Measurements from ENCODE around the gene TTC33.
"Not testable (repeated sequence)": the region's sequence is repeated elsewhere in the genome, so short reads cannot be mapped to it uniquely, and the experiment has no call there.

Gene TTC33

GRCh38 chr5:40569546-40570270 is 186.1 kb downstream of the TTC33 start:
- no peak for DNase-seq (ENCODE audit: low read depth in 2 of 2)

- no peak for DNase-seq (ENCODE audit: low read depth in 2 of 2)
Observed at GRCh38 chr5:40568548-40568947, 187.2 kb downstream of the TTC33 start.

- not testable (repeated sequence) for DNase-seq (ENCODE audit: low read depth in 2 of 2)
Observed at GRCh38 chr5:40563173-40563572, 192.6 kb downstream of the TTC33 start.

- DNase-seq (ENCODE audit: low read depth in 2 of 2), result no peak
Observed at GRCh38 chr5:40560474-40561110, 195.2 kb downstream of the TTC33 start.

GRCh38 chr5:40559306-40559705 is 196.5 kb downstream of the TTC33 start:
- DNase-seq (ENCODE audit: low read depth in 2 of 2), result no peak

GRCh38 chr5:40557501-40557900 is 198.3 kb downstream of the TTC33 start:
- no peak for DNase-seq (ENCODE audit: low read depth in 2 of 2)

- DNase-seq (ENCODE audit: low read depth in 2 of 2), result no peak
Observed at GRCh38 chr5:40556811-40557210, 198.9 kb downstream of the TTC33 start.

- no peak for DNase-seq (ENCODE audit: low read depth in 2 of 2)
Observed at GRCh38 chr5:40555886-40556285, 199.9 kb downstream of the TTC33 start.

GRCh38 chr5:40554813-40555212 is 200.9 kb downstream of the TTC33 start:
- DNase-seq (ENCODE audit: low read depth in 2 of 2), result no peak

- no peak for DNase-seq (ENCODE audit: low read depth in 2 of 2)
Observed at GRCh38 chr5:40554054-40554453, 201.7 kb downstream of the TTC33 start.

GRCh38 chr5:40552981-40553380 is 202.8 kb downstream of the TTC33 start:
- DNase-seq (ENCODE audit: low read depth in 2 of 2), result no peak

- DNase-seq (ENCODE audit: low read depth in 2 of 2), result peak; percentile 90
Observed at GRCh38 chr5:40551496-40552491, 204.0 kb downstream of the TTC33 start.

GRCh38 chr5:40550481-40550880 is 205.3 kb downstream of the TTC33 start:
- no peak for DNase-seq (ENCODE audit: low read depth in 2 of 2)

GRCh38 chr5:40549616-40550015 is 206.1 kb downstream of the TTC33 start:
- no peak for DNase-seq (ENCODE audit: low read depth in 2 of 2)

- DNase-seq (ENCODE audit: low read depth in 2 of 2), result no peak
Observed at GRCh38 chr5:40547994-40548575, 207.7 kb downstream of the TTC33 start.

- no peak for DNase-seq (ENCODE audit: low read depth in 2 of 2)
Observed at GRCh38 chr5:40547557-40547956, 208.2 kb downstream of the TTC33 start.

- no peak for DNase-seq (ENCODE audit: low read depth in 2 of 2)
Observed at GRCh38 chr5:40540301-40540700, 215.5 kb downstream of the TTC33 start.

GRCh38 chr5:40524677-40525076 is 231.1 kb downstream of the TTC33 start:
- DNase-seq (ENCODE audit: low read depth in 2 of 2), result no peak

GRCh38 chr5:40521925-40522324 is 233.8 kb downstream of the TTC33 start:
- DNase-seq (ENCODE audit: low read depth in 2 of 2), result no peak

GRCh38 chr5:40521108-40521785 is 234.5 kb downstream of the TTC33 start:
- no peak for DNase-seq (ENCODE audit: low read depth in 2 of 2)

GRCh38 chr5:40518485-40518917 is 237.3 kb downstream of the TTC33 start:
- DNase-seq (ENCODE audit: low read depth in 2 of 2), result no peak
